Heart right ventricle (tissue), 16 donors: ENCODE measurements around the gene KCTD19. TPM values are rescaled to one million over a fixed set of nuclear protein-coding genes. Genes with fewer than 3 reads are reported as not detected.

ENCODE experiments used
- ATAC-seq, 8 donors: fragments of 200-7000 bp; cut with Tn5 transposase; one replicate each; pipeline ENCODE4 v1.9.1; 2020; ENCODE audit warnings: mild to moderate bottlenecking in 8 of 8, moderate library complexity in 8 of 8, moderate number of reproducible peaks in 1 of 8
- DNase-seq, 2 donors: peaks; one replicate each; pipeline ENCODE4 v3.0.0-alpha.2; 2020
- H3K27ac ChIP-seq, 10 donors: fragments of 200-600 bp; sonication (generic) in 2 of 10; one replicate each; pipeline versions ENCODE4 v1.5.0 to v1.8.0; 2020 to 2022; ENCODE audit warnings: mild to moderate bottlenecking in 3 of 10
- H3K27me3 ChIP-seq, 7 donors: fragments of 200-600 bp; one replicate each; pipeline ENCODE4 v1.8.0; 2021 to 2022; ENCODE audit warnings: mild to moderate bottlenecking in 2 of 7
- H3K36me3 ChIP-seq, 9 donors: fragments of 200-600 bp; sonication (generic) in 1 of 9; one replicate each; pipeline versions ENCODE4 v1.5.0 to v1.8.0; 2020 to 2022; ENCODE audit warnings: mild to moderate bottlenecking in 2 of 9
- H3K4me1 ChIP-seq, 9 donors: fragments of 200-600 bp; sonication (generic) in 1 of 9; one replicate each; pipeline versions ENCODE4 v1.5.0 to v1.8.0; 2020 to 2022; ENCODE audit warnings: mild to moderate bottlenecking in 4 of 9
- H3K4me3 ChIP-seq, 10 donors: fragments of 200-600 bp; sonication (generic) in 2 of 10; one replicate each; pipeline versions ENCODE4 v1.5.0 to v1.8.0; 2020 to 2022; ENCODE audit warnings: mild to moderate bottlenecking in 7 of 10, moderate library complexity in 2 of 10
- H3K9me3 ChIP-seq, 11 donors: fragments of 200-600 bp in 10 of 11; sonication (generic) in 2 of 11; one replicate each; pipeline versions ENCODE4 v1.5.0 to v1.8.0; 2013 to 2022; ENCODE audit warnings: mild to moderate bottlenecking in 2 of 11, control low read depth in 1 of 11, moderate library complexity in 1 of 11
- WGBS, 2 donors: extraction: QIAGEN DNeasy Blood & Tissue Kit; methylation state at CpG; one replicate each; pipeline ENCODE4 v1.1.7; 2013; ENCODE audit warnings: inconsistent platforms in 1 of 2; 5-methylcytosine and 5-hydroxymethylcytosine counted together
- intact Hi-C, 10 donors: fragments of 100-400 bp; cut with DNase I; formaldehyde crosslinking; loops; one replicate each; pipeline versions ENCODE4 v1.11.1 to v1.14.2; 2022
- polyA plus RNA-seq, 2 donors: library from polyadenylated mRNA; stranded (reverse); fragments of 200-250 nt; gene quantifications; one replicate each; pipeline ENCODE4 v1.2.3, GENCODE V29; 2013
- total RNA-seq, 10 donors: library from RNA; stranded (reverse); fragmentation: NEBNext Ultra II Directional in 3 of 10; extraction: Animal tissue kit (Norgen Biotek cat#: 25700) in 3 of 10; gene quantifications; one replicate each; pipeline versions ENCODE4 v1.2.1 to v1.2.4, GENCODE V29; 2021 to 2023
- TF ChIP-seq, protein P1 (sequence below), 9 donors: fragments of 200-600 bp; sonication (generic) in 2 of 9; IDR thresholded peaks; one replicate each; pipeline versions ENCODE4 v1.5.0 to v1.8.0; 2021 to 2022; ENCODE audit warnings: antibody characterized with exemption in 9 of 9, mild to moderate bottlenecking in 5 of 9, moderate library complexity in 1 of 9
- donor health status: Arrhythmogenic right ventricular cardiomyopathy.
- donor health status: ischemic (EF 13 %, LVEDD 7.1; RV severe dilation, severe dysfunction).
- donor health status: healthy with polysubstance abuse.
- donor health status: DM: no; HTN: yes; CAD: no.
- donor health status: DM: no; HTN: no; CAD: no.
- donor health status: ischemic (EF 25% LVEDD 6.9; RV normal size, moderate dysfunction).
- donor health status: ischemic (EF 25% LVEDD 5.7; RV mildly dilated, moderate dysfunction).
- donor health status: healthy.
- donor health status: DM: yes; HTN: yes; CAD: no.
- donor health status: Ischemic cardiomyopathy.
- donor health status: ischemic (EF 35%, LVEDD 5.7; RV mildly dilated, moderate dysfunction).
- donor health status: nonischemic (EF 11% LVEDD 7.7; RV severe dilation, severe dysfunction).
- donor health status: DM: yes; HTN: yes; CAD: no.
- donor health status: PGD.
- donor health status: ischemic (EF 29% LVEDD 5.4; RV normal size, mild dysfunction).
- donor health status: nonischemic (EF 23%, LVEDD 6.1; RV moderate dilation, normal function).

KCTD19 gene
- total and polyA plus RNA-seq, 12 donors = 0.01 to 0.22 TPM; not detected in 10

GRCh38 chr16:67245674-67246080, 80.9 kb downstream of the KCTD19 start:
- Histone ChIP-seq H3K36me3 (peaks cover 0 to 5% (median 0%) of the 10 kb centered on the region in 9 donors), H3K4me3 (peak overlapping the region; percentile 69 to 97 (median 84)), H3K9me3 (no peaks in the 10 kb centered on the region), H3K27ac (peak overlapping the region; percentile 93 to 99 (median 96)), H3K4me1 (peaks cover 39 to 84% (median 72%) of the 10 kb centered on the region in 9 donors), H3K27me3 (peaks cover 0 to 29% (median 0%) of the 10 kb centered on the region in 7 donors)
- intact Hi-C loops = loop anchor here in 2 of 10 donors (2.0 to 5.0 kb wide), 3 partner anchors 19 to 63 kb away; partner anchors contain the start of genes E2F4 (in 1 of the 2), EXOC3L1 (in 1 of the 2), MATCAP1 (in 1 of the 2) and TMEM208 (in 1 of the 2)
- no peak for ATAC-seq
- TF ChIP-seq, protein P1, sequence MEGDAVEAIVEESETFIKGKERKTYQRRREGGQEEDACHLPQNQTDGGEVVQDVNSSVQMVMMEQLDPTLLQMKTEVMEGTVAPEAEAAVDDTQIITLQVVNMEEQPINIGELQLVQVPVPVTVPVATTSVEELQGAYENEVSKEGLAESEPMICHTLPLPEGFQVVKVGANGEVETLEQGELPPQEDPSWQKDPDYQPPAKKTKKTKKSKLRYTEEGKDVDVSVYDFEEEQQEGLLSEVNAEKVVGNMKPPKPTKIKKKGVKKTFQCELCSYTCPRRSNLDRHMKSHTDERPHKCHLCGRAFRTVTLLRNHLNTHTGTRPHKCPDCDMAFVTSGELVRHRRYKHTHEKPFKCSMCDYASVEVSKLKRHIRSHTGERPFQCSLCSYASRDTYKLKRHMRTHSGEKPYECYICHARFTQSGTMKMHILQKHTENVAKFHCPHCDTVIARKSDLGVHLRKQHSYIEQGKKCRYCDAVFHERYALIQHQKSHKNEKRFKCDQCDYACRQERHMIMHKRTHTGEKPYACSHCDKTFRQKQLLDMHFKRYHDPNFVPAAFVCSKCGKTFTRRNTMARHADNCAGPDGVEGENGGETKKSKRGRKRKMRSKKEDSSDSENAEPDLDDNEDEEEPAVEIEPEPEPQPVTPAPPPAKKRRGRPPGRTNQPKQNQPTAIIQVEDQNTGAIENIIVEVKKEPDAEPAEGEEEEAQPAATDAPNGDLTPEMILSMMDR (IDR thresholded peaks at IDR 0.05) = no peak
- 8 to 12% methylated on average over 8 of the region's 8 CpGs for WGBS, 2 donors
- peak in 1 of 2 donors; percentile 73 for DNase-seq

DNA sequence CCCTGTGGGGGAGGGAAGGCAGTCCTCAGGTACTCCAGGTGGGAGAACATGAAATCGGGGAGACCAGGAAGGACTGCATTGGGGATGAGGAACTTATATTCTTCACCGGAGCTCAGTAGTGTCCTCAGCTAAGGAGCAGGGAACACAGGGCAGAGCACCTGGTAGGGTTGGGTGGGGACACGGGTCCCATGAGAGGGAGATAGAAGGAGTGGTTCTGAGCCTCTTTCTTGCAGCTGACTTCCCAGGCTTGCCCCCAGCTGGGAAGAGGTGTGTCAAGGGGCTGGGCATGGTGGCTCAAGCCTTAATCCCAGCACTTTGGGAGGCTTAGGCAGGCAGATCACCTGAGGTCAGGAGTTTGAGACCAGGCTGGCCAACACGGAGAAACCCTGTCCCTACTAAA, 81.4 kb downstream of the KCTD19 start:
- Histone ChIP-seq H3K36me3 (peaks cover 0 to 9% (median 0%) of the 10 kb centered on the region in 9 donors), H3K4me3 (peak overlapping the region in 9 of 10 donors; percentile 69 to 97 (median 85)), H3K27ac (peak overlapping the region; percentile 93 to 99 (median 96)), H3K9me3 (no peaks in the 10 kb centered on the region), H3K4me1 (peaks cover 43 to 86% (median 77%) of the 10 kb centered on the region in 9 donors), H3K27me3 (peaks cover 0 to 24% (median 0%) of the 10 kb centered on the region in 7 donors)
- intact Hi-C loops = loop anchor here in 2 of 10 donors (5.0 kb wide), 2 partner anchors 53 to 63 kb away; partner anchors contain the start of genes E2F4 (in 1 of the 2), EXOC3L1 (in 1 of the 2) and MATCAP1 (in 1 of the 2)
- no peak for ATAC-seq
- WGBS, 2 donors = 55 to 64% methylated on average over 4 of the region's 4 CpGs
- DNase-seq = no peak
- TF ChIP-seq, protein P1 (IDR thresholded peaks at IDR 0.05) = no peak

GRCh38 chr16:67244387-67245185, 82.0 kb downstream of the KCTD19 start:
- Histone ChIP-seq H3K4me1 (peaks cover 43 to 86% (median 80%) of the 10 kb centered on the region in 9 donors), H3K36me3 (peaks cover 0 to 15% (median under 1%) of the 10 kb centered on the region in 9 donors), H3K9me3 (no peaks in the 10 kb centered on the region), H3K27me3 (peaks cover 0 to 18% (median 0%) of the 10 kb centered on the region in 7 donors), H3K27ac (peak overlapping the region; percentile 93 to 99 (median 96)), H3K4me3 (peak overlapping the region in 6 of 10 donors; percentile 69 to 97 (median 84))
- peak; percentile 72 to 86 for DNase-seq
- peak; percentile 10 to 63 (median 41) for ATAC-seq
- TF ChIP-seq, protein P1 (IDR thresholded peaks at IDR 0.05) = peak in 1 of 9 donors; percentile 28
- WGBS, 2 donors = 9 to 12% methylated on average over 5 of the region's 5 CpGs
- intact Hi-C loops = loop anchor here in 2 of 10 donors (5.0 kb wide), 2 partner anchors 52 to 62 kb away; partner anchors contain the start of genes E2F4 (in 1 of the 2), EXOC3L1 (in 1 of the 2) and MATCAP1 (in 1 of the 2)

GRCh38 chr16:67243481-67243880, 83.1 kb downstream of the KCTD19 start:
- peak overlapping the region in 9 of 10 donors; percentile 93 to 99 (median 96) for H3K27ac ChIP-seq
- peaks cover 40 to 79% (median 72%) of the 10 kb centered on the region in 9 donors for H3K4me1 ChIP-seq
- DNase-seq (no peak), ATAC-seq (no peak)
- WGBS, 2 donors = 68 to 74% methylated on average over 4 of the region's 4 CpGs
- peak overlapping the region in 2 of 10 donors; percentile 12 to 85 for H3K4me3 ChIP-seq
- peaks cover 0 to 26% (median 11%) of the 10 kb centered on the region in 9 donors for H3K36me3 ChIP-seq
- H3K9me3 ChIP-seq = no peaks in the 10 kb centered on the region
- TF ChIP-seq, protein P1 (IDR thresholded peaks at IDR 0.05) = no peak
- peaks cover 0 to 7% (median 0%) of the 10 kb centered on the region in 7 donors for H3K27me3 ChIP-seq
- intact Hi-C loops = no loop called here
